Myocyte (in vitro differentiated cells): ENCODE measurements around the gene SPECC1L. TPM values are rescaled to one million over a fixed set of nuclear protein-coding genes. Genes with fewer than 3 reads are reported as not detected.
A peak's percentile ranks its signal among the peaks of the same experiment; 100 is the strongest.

Experiments
- DNase-seq: peaks from one replicate; pipeline ENCODE4 v3.0.0-alpha.2; 2012; ENCODE audit warnings: low read depth
- total RNA-seq: library from RNA; depleted of rRNA; stranded (reverse); fragments of >200 nt; gene quantifications from 2 replicates; pipeline ENCODE4 v1.2.3, GENCODE V29; 2014

Gene SPECC1L
- total RNA-seq, 1 donor from 2014 or later = 29.2 TPM

- DNase-seq = no peak
Observed at GRCh38 chr22:24426851-24427499, 156.3 kb downstream of the SPECC1L start.

DNA sequence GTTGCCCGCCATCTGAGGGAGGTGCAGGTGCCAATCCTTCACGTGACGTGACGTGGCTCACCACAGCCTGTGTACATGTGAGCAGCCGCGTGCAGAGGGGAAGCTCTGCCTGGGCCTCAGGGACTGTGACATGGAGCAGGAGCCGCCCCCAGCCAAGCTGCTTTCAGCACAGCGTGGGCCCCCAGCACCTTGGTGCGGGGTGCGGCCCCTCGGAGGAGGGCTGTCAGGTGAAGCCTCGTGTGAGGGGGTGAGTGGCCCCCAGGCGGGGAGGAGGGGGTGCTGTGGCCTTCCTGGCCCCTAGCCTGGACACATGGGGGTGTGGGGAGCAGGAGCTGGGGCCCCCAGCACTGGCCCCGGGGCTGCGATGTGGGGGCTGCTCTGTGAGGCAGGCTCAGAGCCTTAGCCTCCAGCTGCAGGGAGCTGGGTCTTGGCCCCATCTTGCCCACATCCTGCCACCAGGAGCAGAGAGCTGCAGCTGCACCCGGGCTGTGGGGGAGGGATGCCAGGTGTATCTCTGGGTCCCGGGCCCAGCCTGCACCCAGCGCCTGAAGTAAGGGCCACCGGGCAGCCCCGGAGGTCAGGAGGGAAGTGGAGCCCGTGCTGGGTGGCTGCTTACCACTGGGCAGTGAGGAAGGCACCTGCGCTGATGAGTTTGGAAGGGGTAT is 157.0 kb downstream of the SPECC1L start, which contains the start of gene ADORA2A:
TSS of gene ADORA2A (plus strand) at position 100 of the 665 bp plus-strand sequence. CDS start 5,806 bp downstream, outside the sequence.
- no peak for DNase-seq

- no peak for DNase-seq
Observed at GRCh38 chr22:24428751-24429410, 158.2 kb downstream of the SPECC1L start.

- DNase-seq = peak; percentile 90
Observed at GRCh38 chr22:24429411-24430365, 159.1 kb downstream of the SPECC1L start.

DNA sequence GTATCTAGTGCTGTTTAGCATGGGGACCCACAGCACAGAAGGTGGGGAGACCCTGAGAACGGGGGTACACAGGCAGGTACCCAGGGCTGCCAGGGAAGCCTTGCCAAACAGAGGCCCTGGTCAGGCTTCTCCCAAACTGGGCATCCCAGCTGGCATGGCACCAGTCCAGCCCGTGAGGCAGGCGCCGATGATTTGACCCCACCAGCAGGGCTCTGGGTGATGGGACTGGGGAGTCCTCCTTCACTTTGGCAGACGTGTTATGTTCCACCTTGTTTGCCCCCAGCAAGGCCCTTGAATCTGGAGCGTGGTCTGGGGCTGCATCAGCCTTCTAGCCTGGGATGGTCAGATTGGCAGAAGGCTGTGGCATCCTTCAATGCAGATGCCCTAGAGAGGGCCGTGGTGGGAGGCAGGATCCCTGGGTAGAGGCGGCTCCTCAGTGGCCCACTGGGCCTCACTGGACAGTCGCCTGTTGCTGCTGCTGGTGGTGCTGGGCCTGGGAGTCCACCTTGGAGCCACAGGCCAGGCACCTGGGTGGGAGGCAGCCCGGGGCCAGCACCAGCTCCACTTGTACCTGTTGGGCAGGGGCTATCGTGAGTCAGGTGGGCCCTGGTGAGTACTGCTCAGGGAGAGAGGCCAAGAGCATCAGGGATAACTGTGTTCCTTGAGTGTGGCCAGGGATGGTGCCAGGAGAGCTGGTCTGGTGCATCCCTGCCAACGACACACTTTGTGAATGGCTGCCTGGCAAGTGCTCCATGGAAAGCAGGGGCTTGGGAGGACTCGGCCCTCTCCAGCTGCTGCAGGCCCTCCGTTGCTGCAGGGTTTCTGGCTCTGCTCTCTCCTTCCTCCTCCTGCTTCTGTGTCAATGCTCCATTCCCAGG is 160.0 kb downstream of the SPECC1L start:
- DNase-seq = no peak

- DNase-seq = no peak
Observed at GRCh38 chr22:24431309-24432034, 160.8 kb downstream of the SPECC1L start.

DNA sequence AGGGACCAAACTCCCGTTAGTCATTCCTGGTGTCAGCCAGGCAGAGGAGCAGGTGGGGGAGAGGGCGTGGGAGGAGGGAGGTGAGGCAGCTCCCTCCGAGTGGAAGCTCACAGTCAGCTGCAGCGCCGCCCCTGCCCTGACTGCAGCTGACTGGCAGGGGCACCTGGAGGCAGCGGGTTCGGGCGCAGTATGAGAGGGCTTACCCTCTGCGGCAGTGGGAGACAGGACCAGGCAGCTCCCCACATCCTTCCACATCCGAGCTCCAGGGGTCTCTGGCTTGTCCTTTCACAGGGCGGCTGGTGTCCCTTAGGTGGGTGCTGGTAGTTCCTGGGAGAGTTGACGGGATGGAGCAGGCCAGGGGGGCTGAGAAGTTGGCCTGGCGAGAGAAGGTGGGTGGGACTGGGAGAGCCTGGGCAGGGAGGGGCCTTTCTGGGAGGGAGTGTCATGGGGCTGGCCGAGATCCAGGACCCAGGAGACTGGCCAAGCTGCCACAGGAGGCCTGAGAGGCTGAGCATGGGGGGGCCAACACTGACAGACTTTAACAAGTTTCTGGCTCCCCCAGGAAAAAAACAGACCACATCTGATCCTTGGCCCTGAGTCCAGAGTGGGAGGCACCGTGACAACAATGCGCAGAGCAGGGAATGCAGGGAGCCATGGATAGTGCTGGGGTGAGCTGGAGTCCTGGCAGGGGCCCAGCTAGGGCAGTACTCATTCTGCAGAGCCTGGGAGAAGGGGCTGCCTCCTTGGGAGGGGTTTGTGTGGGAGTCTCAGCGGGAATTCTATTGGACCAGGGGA is 161.6 kb downstream of the SPECC1L start:
- DNase-seq = peak; percentile 79

DNA sequence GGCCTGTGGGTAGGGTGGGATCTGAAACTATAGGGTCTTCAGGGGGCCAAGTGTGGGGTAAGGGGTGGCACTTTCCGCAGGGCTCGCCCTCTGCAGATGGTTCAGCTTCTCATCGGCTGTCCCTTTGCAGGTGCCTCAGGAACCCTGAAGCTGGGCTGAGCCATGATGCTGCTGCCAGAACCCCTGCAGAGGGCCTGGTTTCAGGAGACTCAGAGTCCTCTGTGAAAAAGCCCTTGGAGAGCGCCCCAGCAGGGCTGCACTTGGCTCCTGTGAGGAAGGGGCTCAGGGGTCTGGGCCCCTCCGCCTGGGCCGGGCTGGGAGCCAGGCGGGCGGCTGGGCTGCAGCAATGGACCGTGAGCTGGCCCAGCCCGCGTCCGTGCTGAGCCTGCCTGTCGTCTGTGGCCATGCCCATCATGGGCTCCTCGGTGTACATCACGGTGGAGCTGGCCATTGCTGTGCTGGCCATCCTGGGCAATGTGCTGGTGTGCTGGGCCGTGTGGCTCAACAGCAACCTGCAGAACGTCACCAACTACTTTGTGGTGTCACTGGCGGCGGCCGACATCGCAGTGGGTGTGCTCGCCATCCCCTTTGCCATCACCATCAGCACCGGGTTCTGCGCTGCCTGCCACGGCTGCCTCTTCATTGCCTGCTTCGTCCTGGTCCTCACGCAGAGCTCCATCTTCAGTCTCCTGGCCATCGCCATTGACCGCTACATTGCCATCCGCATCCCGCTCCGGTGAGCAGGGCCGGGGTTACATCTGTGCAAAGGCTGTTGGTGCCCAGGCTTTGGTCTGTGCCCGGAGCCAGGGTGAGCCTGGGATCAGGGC is 162.6 kb downstream of the SPECC1L start:
- DNase-seq = no peak

DNA sequence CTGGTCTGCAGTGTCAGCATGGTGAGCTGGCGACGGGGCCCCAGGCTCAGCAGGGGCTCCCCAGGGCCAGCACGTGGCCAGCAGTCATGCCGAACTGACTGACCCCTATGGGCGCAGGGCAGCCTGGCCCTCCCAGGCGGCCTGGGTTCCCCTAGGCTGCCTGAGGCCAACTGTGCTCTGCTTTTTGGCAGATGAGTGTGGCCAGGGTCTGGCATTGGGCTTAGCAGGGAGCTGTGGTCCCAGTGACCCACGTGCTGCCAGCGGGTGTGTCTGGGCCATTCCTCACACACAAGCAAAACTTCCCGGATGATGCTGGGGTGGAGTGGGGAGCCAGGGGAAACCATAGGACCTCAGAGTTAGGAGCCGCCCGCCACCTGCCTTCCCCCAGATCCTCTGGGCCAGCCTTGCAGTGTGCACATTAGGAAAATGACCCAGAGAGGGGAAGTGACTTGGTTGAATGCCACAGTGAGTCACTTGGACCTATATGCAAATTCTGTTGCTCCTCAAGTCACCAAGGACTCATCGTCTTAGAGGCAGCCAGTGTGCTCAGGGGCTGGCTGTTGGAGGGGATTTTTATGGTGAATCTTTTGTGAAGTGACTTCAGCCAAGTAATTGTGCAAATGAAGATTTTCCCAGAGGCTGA is 163.3 kb downstream of the SPECC1L start:
- peak; percentile 49 for DNase-seq

- no peak for DNase-seq
Observed at GRCh38 chr22:24434471-24435322, 164.1 kb downstream of the SPECC1L start.

GRCh38 chr22:24435323-24435645 is 164.7 kb downstream of the SPECC1L start:
- DNase-seq = no peak

DNA sequence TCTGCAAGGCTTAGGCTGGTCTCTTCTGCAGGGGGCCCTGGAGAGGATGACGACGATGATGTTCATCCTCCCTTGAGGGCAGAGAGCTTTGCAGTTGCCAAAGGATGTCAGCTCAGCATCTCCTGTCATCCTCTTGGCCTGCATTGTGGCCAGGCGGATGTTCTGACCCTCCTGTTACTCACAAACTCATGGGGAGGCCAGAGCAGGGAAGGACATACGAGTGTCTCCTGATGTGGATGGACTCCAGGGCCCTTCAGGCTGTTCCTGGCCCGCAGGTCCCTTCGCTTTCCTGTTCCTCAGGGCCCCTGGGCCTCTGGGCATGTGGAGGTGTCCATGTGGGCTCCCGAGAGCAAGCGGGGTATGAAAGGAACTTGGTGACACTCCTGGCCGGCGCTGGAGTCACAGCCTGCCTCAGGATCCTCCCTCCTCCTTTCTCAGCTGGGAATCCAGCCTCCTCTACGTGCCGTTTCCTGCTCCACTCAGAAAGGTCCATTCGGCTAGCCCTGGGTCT is 165.3 kb downstream of the SPECC1L start:
- peak; percentile 42 for DNase-seq

- no peak for DNase-seq
Observed at GRCh38 chr22:24436553-24436952, 165.9 kb downstream of the SPECC1L start.

- DNase-seq = no peak
Observed at GRCh38 chr22:24437091-24437490, 166.5 kb downstream of the SPECC1L start.

DNA sequence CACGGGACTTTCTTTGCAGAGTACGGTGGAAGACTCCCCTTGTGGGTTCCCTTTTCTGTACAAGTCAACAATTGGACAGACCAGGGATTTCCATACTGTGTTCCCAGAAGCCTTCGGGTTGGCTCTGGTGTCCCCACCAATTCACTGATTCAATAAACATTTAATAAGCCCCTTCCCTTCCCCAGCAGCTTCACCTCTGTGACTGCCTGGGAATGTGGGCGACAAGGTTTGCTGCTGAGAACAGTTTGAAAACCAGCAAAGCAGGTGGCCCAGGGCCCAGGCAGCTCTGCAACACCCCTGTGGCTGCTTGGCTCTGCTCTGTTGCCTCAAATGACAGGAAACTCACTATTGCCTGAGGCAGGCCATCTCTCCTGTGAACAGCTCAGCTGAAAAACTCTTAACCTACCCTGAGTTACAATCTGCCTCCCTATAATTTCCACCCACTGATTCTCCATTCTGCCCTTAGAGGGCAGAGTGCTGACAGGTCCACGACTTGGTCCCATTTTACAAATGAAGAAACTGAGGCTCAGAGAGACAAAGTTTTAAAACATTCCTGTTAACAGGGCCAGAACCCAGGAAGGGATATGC is 167.2 kb downstream of the SPECC1L start:
- no peak for DNase-seq

GRCh38 chr22:24440270-24440717 is 169.7 kb downstream of the SPECC1L start:
- no peak for DNase-seq
